ENCODE measurements around the gene IGSF22.

IGSF22 gene

DNA sequence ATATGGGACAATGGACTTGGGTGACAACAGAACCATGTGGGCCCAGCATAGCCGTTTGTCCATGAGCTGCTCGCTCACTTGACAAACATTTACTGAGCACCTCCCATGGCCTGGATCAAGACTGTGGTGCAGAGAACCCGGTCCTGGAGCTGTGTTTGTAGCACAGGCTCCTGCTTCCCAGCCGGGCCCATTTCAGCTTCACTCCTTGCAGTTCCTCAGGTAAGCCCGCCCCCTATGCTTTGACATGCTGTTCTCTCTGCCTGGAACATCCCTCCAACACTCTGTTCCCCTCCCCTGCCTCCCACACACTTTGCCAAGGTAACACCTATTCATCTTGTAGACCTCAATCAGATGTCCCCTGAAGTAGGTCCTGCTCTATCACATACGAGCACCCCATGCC, 19.3 kb upstream of the IGSF22 start:
- TF ChIP-seq, protein P1, sequence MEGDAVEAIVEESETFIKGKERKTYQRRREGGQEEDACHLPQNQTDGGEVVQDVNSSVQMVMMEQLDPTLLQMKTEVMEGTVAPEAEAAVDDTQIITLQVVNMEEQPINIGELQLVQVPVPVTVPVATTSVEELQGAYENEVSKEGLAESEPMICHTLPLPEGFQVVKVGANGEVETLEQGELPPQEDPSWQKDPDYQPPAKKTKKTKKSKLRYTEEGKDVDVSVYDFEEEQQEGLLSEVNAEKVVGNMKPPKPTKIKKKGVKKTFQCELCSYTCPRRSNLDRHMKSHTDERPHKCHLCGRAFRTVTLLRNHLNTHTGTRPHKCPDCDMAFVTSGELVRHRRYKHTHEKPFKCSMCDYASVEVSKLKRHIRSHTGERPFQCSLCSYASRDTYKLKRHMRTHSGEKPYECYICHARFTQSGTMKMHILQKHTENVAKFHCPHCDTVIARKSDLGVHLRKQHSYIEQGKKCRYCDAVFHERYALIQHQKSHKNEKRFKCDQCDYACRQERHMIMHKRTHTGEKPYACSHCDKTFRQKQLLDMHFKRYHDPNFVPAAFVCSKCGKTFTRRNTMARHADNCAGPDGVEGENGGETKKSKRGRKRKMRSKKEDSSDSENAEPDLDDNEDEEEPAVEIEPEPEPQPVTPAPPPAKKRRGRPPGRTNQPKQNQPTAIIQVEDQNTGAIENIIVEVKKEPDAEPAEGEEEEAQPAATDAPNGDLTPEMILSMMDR (IDR thresholded peaks at IDR 0.05) = no peak
- Histone ChIP-seq H3K9me3 (no peaks in the 10 kb centered on the region), H3K27ac (no peak overlapping the region), H3K4me3 (ENCODE audit: low read depth in 1 of 2, low read length in 1 of 2) (no peak overlapping the region), H3K4me1 (ENCODE audit: control insufficient read depth in 1 of 2, insufficient read depth in 1 of 2, low read depth in 1 of 2, low read length in 1 of 2) (no peaks in the 10 kb centered on the region), H3K36me3 (no peaks in the 10 kb centered on the region), H3K27me3 (no peaks in the 10 kb centered on the region)

DNA sequence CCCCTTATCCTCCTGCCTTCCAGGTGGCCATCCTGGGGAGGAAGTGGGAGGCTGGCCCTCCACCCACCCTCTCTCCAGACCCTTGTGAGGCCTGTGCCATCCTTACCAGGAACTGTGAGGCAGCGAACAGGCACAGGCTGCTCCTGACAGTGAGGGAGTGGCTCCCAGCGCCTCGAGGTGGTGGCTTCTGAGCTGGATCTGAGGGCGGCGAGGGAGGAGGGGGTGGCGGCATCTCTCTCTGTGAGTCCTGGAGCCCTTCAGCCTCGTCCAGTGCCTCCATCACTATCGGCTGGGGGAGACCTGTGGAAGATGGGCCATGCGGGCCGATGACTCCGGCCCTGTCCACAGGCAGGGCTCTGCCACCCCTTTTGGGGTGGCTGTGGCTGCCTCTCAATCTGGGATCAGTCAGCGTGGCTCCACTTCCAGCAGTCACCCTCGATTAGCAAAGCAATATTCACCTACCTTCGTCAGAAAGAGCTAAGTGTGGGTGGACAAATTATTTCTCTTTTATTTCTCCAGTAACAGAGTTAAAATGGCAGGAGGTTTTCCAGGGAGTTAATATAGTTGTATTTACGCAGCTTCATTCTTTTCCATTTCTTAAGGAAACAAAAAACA, 18.0 kb upstream of the IGSF22 start:
- Histone ChIP-seq H3K9me3 (no peaks in the 10 kb centered on the region), H3K27me3 (no peaks in the 10 kb centered on the region), H3K27ac (no peak overlapping the region), H3K36me3 (no peaks in the 10 kb centered on the region), H3K4me3 (ENCODE audit: low read depth in 1 of 2, low read length in 1 of 2) (no peak overlapping the region), H3K4me1 (ENCODE audit: control insufficient read depth in 1 of 2, insufficient read depth in 1 of 2, low read depth in 1 of 2, low read length in 1 of 2) (no peaks in the 10 kb centered on the region)
- TF ChIP-seq, protein P1 (IDR thresholded peaks at IDR 0.05) = no peak

DNA sequence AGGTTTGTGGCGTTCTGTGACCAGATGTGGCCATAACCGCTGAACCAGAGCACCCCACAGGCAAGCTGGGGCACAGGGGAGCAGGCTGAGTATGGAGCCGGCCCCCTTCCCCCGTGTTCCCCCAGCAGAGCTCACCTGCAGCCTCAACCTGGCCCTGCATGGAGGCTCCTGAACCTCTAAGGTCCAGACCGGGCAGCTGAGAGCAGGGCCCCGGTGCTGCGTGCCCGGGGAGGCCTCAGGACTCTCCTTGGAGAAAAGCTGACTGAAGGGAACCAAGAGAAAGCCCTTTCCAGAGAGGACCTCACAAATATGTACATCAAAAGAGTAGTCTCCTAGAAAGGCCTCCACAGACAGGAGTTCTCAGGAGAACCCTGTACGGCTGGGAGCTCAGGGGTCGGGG, 17.4 kb upstream of the IGSF22 start:
- Histone ChIP-seq H3K27ac (no peak overlapping the region), H3K4me3 (ENCODE audit: low read depth in 1 of 2, low read length in 1 of 2) (no peak overlapping the region), H3K27me3 (no peaks in the 10 kb centered on the region), H3K36me3 (no peaks in the 10 kb centered on the region), H3K9me3 (no peaks in the 10 kb centered on the region), H3K4me1 (ENCODE audit: control insufficient read depth in 1 of 2, insufficient read depth in 1 of 2, low read depth in 1 of 2, low read length in 1 of 2) (no peaks in the 10 kb centered on the region)
- TF ChIP-seq, protein P1 (IDR thresholded peaks at IDR 0.05) = no peak

DNA sequence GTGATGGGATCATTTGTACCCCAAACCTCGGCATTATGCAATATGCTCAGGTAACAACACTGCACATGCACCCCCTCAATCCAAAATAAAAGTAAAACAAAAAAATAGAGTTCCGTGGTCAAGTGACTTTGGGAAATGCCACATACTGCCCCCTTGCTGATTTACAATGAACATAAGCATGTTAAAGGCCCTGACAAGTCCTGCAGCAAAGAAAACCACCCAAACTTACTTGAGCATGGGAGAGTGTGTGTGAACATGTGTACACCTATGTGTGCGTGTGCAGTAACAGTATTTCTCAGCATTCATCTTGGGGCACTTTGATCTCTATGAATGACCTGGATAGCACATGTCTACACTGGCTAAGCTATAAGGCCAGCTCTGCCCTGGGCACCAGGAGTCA, 15.8 kb upstream of the IGSF22 start:
- Histone ChIP-seq H3K27ac (no peak overlapping the region), H3K36me3 (no peaks in the 10 kb centered on the region), H3K4me3 (ENCODE audit: low read depth in 1 of 2, low read length in 1 of 2) (no peak overlapping the region), H3K27me3 (no peaks in the 10 kb centered on the region), H3K9me3 (no peaks in the 10 kb centered on the region), H3K4me1 (ENCODE audit: control insufficient read depth in 1 of 2, insufficient read depth in 1 of 2, low read depth in 1 of 2, low read length in 1 of 2) (no peaks in the 10 kb centered on the region)
- TF ChIP-seq, protein P1 (IDR thresholded peaks at IDR 0.05) = no peak

DNA sequence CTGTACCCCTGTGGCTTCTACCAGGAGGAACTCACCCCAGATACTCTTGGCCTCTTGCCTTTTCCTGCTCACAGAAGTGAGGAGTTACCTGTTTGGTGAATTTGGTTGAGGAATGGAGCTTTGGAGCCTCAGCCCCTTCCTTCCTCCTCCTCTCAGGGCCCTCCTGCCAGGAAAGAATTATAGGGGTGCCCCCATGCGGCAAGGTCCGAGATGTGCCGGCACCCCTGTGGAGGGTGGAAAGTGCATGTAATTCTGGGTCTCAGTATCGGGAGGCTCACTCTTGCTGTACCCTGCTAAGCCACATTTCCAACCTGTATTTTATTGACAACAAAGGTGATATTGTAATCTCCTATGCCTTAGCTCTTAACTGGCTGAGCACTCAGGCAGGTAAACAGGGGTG, 13.7 kb upstream of the IGSF22 start:
- Histone ChIP-seq H3K27ac (no peak overlapping the region), H3K4me3 (ENCODE audit: low read depth in 1 of 2, low read length in 1 of 2) (no peak overlapping the region), H3K36me3 (no peaks in the 10 kb centered on the region), H3K9me3 (no peaks in the 10 kb centered on the region), H3K27me3 (no peaks in the 10 kb centered on the region), H3K4me1 (ENCODE audit: control insufficient read depth in 1 of 2, insufficient read depth in 1 of 2, low read depth in 1 of 2, low read length in 1 of 2) (no peaks in the 10 kb centered on the region)
- TF ChIP-seq, protein P1 (IDR thresholded peaks at IDR 0.05) = no peak

DNA sequence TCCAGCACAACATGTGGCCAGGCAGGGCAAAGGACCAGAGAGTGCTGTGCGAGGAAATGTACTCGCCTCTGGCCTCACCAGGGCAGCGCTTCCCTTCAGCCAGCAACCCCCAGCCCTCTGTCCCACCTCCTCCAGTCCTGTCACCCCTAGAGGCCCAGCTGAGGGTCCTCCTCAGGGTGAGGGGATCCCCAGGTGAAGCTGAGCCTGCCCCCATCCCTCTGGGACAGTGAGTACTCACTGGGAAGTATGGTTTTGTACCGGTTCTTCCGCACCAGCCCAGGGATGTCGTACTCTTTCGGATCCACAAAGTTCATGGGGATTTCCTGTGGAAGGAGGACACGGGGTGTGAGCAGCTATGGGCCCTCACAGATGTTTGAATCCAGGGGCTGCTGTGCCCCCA, 11.7 kb upstream of the IGSF22 start:
- Histone ChIP-seq H3K36me3 (no peaks in the 10 kb centered on the region), H3K4me1 (ENCODE audit: control insufficient read depth in 1 of 2, insufficient read depth in 1 of 2, low read depth in 1 of 2, low read length in 1 of 2) (no peaks in the 10 kb centered on the region), H3K9me3 (no peaks in the 10 kb centered on the region), H3K27ac (no peak overlapping the region), H3K27me3 (no peaks in the 10 kb centered on the region), H3K4me3 (ENCODE audit: low read depth in 1 of 2, low read length in 1 of 2) (no peak overlapping the region)
- TF ChIP-seq, protein P1 (IDR thresholded peaks at IDR 0.05) = no peak

Data from neutrophil (primary cell).